BJ (cell line): ENCODE measurements around the gene FAM163A. TPM values are rescaled to one million over a fixed set of nuclear protein-coding genes. Genes with fewer than 3 reads are reported as not detected.
"Not testable (repeated sequence)": the region's sequence is repeated elsewhere in the genome, so short reads cannot be mapped to it uniquely, and the experiment has no call there.

Experiments used
- CTCF ChIA-PET: fragments of 350-600 bp; formaldehyde crosslinking; extraction: SDS; loops from one replicate; lab custom pipeline; 2021; ENCODE audit warnings: antibody characterized with exemption, inconsistent platforms; lab: Yijun Ruan, JAX
- POLR2A ChIA-PET: fragments of 300-600 bp; sonication (Branson Sonifier 250); formaldehyde crosslinking; extraction: SDS; loops from one replicate; lab custom pipeline; 2021; ENCODE audit warnings: antibody characterized with exemption; lab: Charles Lee
- DNase-seq: peaks from one replicate; pipeline ENCODE4 v3.0.0-alpha.2; 2011; ENCODE audit warnings: low read depth
- H3K27me3 ChIP-seq: 2 replicates; pipeline ENCODE4 v1.6.0; 2011; ENCODE audit warnings: low read length; ENCODE audit not compliant: control insufficient read depth, insufficient read depth
- H3K36me3 ChIP-seq: 2 replicates; pipeline ENCODE4 v1.5.1; 2011; ENCODE audit warnings: low read length; ENCODE audit not compliant: control insufficient read depth, insufficient read depth
- H3K4me3 ChIP-seq: 2 replicates; pipeline ENCODE4 v1.5.1; 2011; ENCODE audit warnings: low read depth, mild to moderate bottlenecking, control low read depth, low read length
- polyA minus RNA-seq: library from RNA; depleted of rRNA, polyadenylated mRNA; stranded (reverse); fragments of >200 nt; gene quantifications from 2 replicates; pipeline ENCODE4 v1.2.3, GENCODE V29; 2011; rRNA and poly(A)+ RNA removed
- polyA plus RNA-seq: library from polyadenylated mRNA; depleted of rRNA; stranded (reverse); fragments of >200 nt; gene quantifications from 2 replicates; pipeline ENCODE4 v1.2.3, GENCODE V29; 2011; rRNA removed
- TF ChIP-seq, protein P1 (sequence below): IDR thresholded peaks from 2 replicates; pipeline ENCODE4 v1.5.1; 2011; ENCODE audit warnings: low read depth, mild to moderate bottlenecking, control low read depth, inconsistent platforms, low read length, moderate library complexity; ENCODE audit not compliant: insufficient read depth

FAM163A gene
- polyA plus RNA-seq (not detected in 2 replicates), polyA minus RNA-seq (not detected in 2 replicates)

DNA sequence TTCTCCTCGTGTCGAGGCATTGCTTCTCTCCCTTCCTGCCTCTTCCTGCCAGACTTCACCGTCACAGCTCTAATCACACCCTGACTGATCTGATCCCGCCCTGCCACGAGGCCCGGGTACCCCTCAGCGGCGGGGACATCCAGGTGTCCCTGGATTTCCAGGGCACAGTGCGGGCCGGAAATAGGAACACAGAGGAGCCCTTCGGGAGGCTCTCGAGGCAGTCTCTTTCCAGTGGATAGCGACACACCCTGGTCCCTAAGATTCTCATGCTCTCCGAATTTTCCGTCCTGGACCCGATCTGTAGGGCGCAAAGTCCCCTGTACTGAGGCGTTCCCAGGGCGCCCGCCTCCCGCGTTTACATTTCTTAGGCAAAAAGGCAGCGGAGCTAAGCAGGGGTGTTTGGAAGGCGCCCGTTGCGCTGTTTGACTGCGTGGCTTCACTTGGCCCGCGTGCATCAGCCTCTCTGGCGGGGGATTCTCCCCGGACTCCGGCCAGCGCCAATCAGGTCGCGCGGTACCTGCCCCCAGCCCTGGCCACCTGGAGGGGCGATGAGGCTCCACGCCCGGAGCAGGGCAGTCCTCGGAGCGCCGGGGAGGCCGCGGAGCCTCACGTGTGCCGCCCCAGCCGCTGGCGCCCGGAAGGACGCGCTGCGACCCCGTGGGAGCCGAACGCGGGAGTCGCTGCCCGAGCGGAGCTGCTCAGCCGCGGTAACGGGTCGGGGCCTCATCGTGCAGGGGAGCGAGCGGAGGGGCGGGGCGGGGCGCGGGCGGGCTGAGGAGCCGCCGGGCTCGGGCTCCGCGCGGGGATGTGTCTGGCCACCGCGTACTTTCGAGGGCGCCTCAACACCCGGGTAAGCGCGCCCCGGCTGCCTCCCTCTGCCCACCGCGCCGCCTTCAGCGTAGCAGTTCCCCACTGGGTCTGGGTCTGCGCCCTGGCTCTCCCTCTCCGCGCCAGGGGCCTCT, at the start of gene FAM163A:
Gene FAM163A (plus strand): TSS at position 575 of the 962 bp plus-strand sequence. CDS start 69,807 bp downstream, outside the sequence.
- Histone ChIP-seq H3K36me3 (no peaks in the 10 kb centered on the region), H3K27me3 (peaks cover 41% of the 10 kb centered on the region), H3K4me3 (no peak within 1 kb of the TSS)
- CTCF ChIA-PET: interaction anchor here (1.1 kb wide), 1 partner anchor 67 kb away, joined by 3 read pairs; no protein-coding TSS in a partner anchor
- TF ChIP-seq, protein P1, sequence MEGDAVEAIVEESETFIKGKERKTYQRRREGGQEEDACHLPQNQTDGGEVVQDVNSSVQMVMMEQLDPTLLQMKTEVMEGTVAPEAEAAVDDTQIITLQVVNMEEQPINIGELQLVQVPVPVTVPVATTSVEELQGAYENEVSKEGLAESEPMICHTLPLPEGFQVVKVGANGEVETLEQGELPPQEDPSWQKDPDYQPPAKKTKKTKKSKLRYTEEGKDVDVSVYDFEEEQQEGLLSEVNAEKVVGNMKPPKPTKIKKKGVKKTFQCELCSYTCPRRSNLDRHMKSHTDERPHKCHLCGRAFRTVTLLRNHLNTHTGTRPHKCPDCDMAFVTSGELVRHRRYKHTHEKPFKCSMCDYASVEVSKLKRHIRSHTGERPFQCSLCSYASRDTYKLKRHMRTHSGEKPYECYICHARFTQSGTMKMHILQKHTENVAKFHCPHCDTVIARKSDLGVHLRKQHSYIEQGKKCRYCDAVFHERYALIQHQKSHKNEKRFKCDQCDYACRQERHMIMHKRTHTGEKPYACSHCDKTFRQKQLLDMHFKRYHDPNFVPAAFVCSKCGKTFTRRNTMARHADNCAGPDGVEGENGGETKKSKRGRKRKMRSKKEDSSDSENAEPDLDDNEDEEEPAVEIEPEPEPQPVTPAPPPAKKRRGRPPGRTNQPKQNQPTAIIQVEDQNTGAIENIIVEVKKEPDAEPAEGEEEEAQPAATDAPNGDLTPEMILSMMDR: no peak
- POLR2A ChIA-PET: no interaction called here
- DNase-seq: no peak

DNA sequence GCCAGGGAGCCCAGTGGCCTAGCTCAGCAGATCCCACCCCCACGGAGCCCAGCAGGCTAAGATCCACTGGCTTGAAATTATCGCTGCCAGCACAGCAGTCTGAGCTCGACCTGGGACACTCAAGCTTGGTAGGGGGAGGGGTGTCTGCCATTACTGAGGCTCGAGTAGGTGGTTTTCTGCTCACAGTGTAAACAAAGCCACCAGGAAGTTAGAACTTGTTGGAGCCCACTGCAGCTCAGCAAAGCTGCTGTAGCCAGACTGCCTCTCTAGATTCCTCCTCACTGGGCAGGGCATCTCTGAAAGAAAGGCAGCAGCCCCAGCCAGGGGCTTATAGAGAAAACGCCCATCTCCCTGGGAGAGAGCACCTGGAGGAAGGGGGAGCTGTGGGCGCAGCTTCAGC, 48.6 kb upstream of the FAM163A start:
- DNase-seq, H3K36me3 ChIP-seq, H3K27me3 ChIP-seq, CTCF ChIA-PET, H3K4me3 ChIP-seq: not testable (repeated sequence)
- POLR2A ChIA-PET: interaction anchor here (0.6 kb wide), 1 partner anchor 333 kb away, joined by 3 read pairs; no protein-coding TSS in a partner anchor

DNA sequence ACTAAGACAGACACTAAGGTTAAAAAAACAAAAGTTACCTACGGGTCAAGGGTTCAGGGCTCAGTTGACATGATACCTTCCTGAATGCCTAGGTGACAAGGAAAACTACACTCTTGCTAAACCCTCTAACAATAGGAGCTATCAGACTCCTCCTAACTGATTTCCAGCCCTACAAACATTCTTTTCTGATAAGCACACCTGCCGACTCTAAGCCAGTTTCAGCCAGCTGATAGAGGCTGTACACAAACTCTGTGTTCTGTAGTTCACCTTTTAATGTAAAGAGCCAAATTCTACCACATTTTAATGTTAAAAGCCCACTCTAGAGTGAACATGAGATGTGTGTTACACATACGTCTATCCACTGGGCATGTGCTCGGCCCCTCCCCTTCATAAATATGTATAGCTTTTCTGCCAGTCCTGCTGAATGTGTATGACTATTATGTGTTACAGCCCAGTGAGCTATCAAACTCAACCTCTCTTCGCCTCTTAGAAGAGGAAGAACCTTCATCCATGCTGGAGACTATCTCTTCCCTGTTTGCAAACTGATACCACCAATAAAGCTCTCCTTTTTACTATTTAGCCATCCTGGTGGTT, 40.0 kb upstream of the FAM163A start:
- TF ChIP-seq, protein P1: no peak
- DNase-seq: no peak
- H3K27me3 ChIP-seq: no peaks in the 10 kb centered on the region; the same call in 1 of the 2 replicates
- POLR2A ChIA-PET: no interaction called here
- H3K36me3 ChIP-seq: no peaks in the 10 kb centered on the region
- no peak overlapping the region for H3K4me3 ChIP-seq
- CTCF ChIA-PET: interaction anchor here (0.6 to 12.4 kb wide), 2 partner anchors 110 to 775 kb away, joined by 3 to 447 read pairs; no protein-coding TSS in a partner anchor

DNA sequence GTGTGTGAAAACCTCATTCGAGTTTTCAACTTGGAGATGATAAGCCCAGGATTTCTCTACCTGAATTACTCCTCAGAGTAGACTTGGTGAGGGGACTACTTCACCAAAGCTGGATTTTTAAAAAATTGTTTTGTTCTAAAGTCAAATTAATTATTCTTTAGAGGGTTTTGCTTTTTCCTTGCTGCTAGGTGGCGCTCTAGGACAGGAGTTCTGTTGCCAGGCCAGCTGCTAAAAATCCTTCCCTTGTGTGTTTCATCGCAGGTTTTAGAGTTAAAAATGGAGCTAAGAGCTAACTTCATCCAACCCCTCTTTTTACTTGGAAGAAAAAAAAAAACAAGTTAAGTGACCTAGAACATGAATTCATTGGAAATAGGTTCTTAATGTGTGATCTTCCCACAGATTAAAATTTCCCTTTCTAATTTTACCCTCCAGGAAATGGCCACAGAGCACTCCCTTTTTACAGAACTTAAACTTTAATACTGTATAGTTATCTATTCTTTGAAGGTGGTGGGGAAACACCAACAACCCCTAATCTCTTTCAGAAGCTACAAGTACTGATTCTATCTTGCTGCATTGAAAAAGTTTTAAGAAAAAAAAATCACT, 36.7 kb upstream of the FAM163A start:
- no peak for DNase-seq
- ChIA-PET CTCF (interaction anchor here (0.6 to 12.4 kb wide), 27 partner anchors 8 to 790 kb away, joined by 3 to 447 read pairs (median 4); no protein-coding TSS in a partner anchor), POLR2A (interaction anchor here (0.6 kb wide), 1 partner anchor 160 kb away, joined by 3 read pairs; no protein-coding TSS in a partner anchor)
- Histone ChIP-seq H3K27me3 (no peaks in the 10 kb centered on the region; the same call in 1 of the 2 replicates), H3K4me3 (no peak overlapping the region), H3K36me3 (no peaks in the 10 kb centered on the region)
- TF ChIP-seq, protein P1: peak; percentile 77

DNA sequence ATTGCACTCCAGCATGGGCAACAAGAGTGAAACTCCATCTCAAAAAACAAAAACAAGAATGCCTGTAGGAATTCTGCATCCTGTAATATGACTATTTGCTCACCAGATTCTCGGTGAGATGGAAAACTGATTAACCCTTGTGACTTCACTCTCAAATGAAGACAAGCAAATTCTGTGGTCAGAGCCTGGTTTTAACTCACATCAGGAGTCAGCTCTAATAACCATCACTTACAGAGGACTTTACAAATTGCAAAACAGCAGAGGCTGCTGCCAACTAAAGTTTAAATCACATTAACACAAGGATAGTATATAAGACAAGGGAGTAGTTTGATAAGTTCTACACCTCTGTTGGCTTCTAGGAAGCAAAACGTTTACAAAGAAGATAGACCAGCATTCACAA, 35.7 kb upstream of the FAM163A start:
- POLR2A ChIA-PET: no interaction called here
- H3K27me3 ChIP-seq: no peaks in the 10 kb centered on the region; the same call in 1 of the 2 replicates
- CTCF ChIA-PET: interaction anchor here (12.4 kb wide), 1 partner anchor 105 kb away, joined by 447 read pairs; no protein-coding TSS in a partner anchor
- H3K4me3 ChIP-seq: no peak overlapping the region
- TF ChIP-seq, protein P1: no peak
- H3K36me3 ChIP-seq: no peaks in the 10 kb centered on the region
- no peak for DNase-seq
